ENCODE results near the gene PNPLA5. TPM values are rescaled to one million over a fixed set of nuclear protein-coding genes. Genes with fewer than 3 reads are reported as not detected.

Gene PNPLA5
- total and polyA plus RNA-seq, 11 donors = not detected

- WGBS, 4 donors = 18 to 27% (median 23%) methylated on average over 15 to 24 of the region's 24 CpGs
Observed at GRCh38 chr22:43890901-43891331, 897 bp downstream of the PNPLA5 start.

GRCh38 chr22:43889860-43890253, 2.0 kb downstream of the PNPLA5 start:
- Histone ChIP-seq H3K9me3 (no peaks in the 10 kb centered on the region), H3K36me3 (no peaks in the 10 kb centered on the region), H3K4me3 (no peak overlapping the region), H3K27ac (no peak overlapping the region), H3K27me3 (peaks cover 15 to 77% (median 44%) of the 10 kb centered on the region in 9 donors), H3K4me1 (peaks cover 0 to 13% (median 0%) of the 10 kb centered on the region in 12 donors)
- ATAC-seq (no peak), DNase-seq (no peak)
- WGBS, 4 donors = 41 to 46% (median 44%) methylated on average over 4 of the region's 4 CpGs
- TF ChIP-seq POLR2A (IDR thresholded peaks at IDR 0.05) (no peak), CTCF (IDR thresholded peaks at IDR 0.05) (no peak)
- intact Hi-C loops (cut with DNase I) = loop anchor here in 5 of 10 donors (5.0 to 10.0 kb wide), 4 partner anchors 52 to 615 kb away; no protein-coding TSS in a partner anchor

More at GRCh38 chr22:43890901-43891331, 897 bp downstream of the PNPLA5 start:
- intact Hi-C loops (cut with DNase I) = loop anchor here in 1 of 10 donors (5.0 kb wide), 1 partner anchor 51 kb away; no protein-coding TSS in a partner anchor
- ATAC-seq (no peak), DNase-seq (no peak)
- Histone ChIP-seq H3K36me3 (no peaks in the 10 kb centered on the region), H3K9me3 (no peaks in the 10 kb centered on the region), H3K4me1 (peaks cover 0 to 13% (median 0%) of the 10 kb centered on the region in 12 donors), H3K27me3 (peaks cover 15 to 76% (median 44%) of the 10 kb centered on the region in 9 donors), H3K4me3 (no peak overlapping the region), H3K27ac (no peak overlapping the region)
- TF ChIP-seq POLR2A (IDR thresholded peaks at IDR 0.05) (no peak), CTCF (IDR thresholded peaks at IDR 0.05) (no peak)

GRCh38 chr22:43889201-43889859, 2.5 kb downstream of the PNPLA5 start:
- intact Hi-C loops (cut with DNase I) = loop anchor here in 4 of 10 donors (5.0 to 10.0 kb wide), 3 partner anchors 62 to 615 kb away; no protein-coding TSS in a partner anchor
- H3K27me3 ChIP-seq = peaks cover 15 to 77% (median 44%) of the 10 kb centered on the region in 9 donors
- 75 to 77% (median 75%) methylated on average over 13 to 16 of the region's 16 CpGs for WGBS, 4 donors
- no peaks in the 10 kb centered on the region for H3K9me3 ChIP-seq
- peaks cover 0 to 13% (median 0%) of the 10 kb centered on the region in 12 donors for H3K4me1 ChIP-seq
- no peak for ATAC-seq
- H3K27ac ChIP-seq = no peak overlapping the region
- no peak for DNase-seq
- no peaks in the 10 kb centered on the region for H3K36me3 ChIP-seq
- H3K4me3 ChIP-seq = no peak overlapping the region
- no peak for TF ChIP-seq CTCF (IDR thresholded peaks at IDR 0.05)
- TF ChIP-seq POLR2A (IDR thresholded peaks at IDR 0.05) = no peak

GRCh38 chr22:43888740-43889139, 3.1 kb downstream of the PNPLA5 start:
- no peak for ATAC-seq
- 71 to 80% (median 76%) methylated on average over 3 to 4 of the region's 4 CpGs for WGBS, 4 donors
- peaks cover 15 to 77% (median 44%) of the 10 kb centered on the region in 9 donors for H3K27me3 ChIP-seq
- H3K4me1 ChIP-seq = peaks cover 0 to 13% (median 0%) of the 10 kb centered on the region in 12 donors
- DNase-seq = no peak
- no peak overlapping the region for H3K4me3 ChIP-seq
- H3K9me3 ChIP-seq = no peaks in the 10 kb centered on the region
- TF ChIP-seq POLR2A (IDR thresholded peaks at IDR 0.05) = no peak
- intact Hi-C loops (cut with DNase I) = loop anchor here in 4 of 10 donors (5.0 to 10.0 kb wide), 3 partner anchors 61 to 614 kb away; no protein-coding TSS in a partner anchor
- H3K27ac ChIP-seq = no peak overlapping the region
- no peaks in the 10 kb centered on the region for H3K36me3 ChIP-seq

Measured in heart left ventricle (tissue), 16 donors.